A549 (cell line): ENCODE results near the gene FNIP1.

Source experiments
- CBX2 ChIP-seq: fragments of 200-600 bp; sonication (generic); IDR thresholded peaks from 2 replicates; pipeline ENCODE4 v1.6.1; 2016; ENCODE audit warnings: low read depth, mild to moderate bottlenecking, borderline replicate concordance
- TF ChIP-seq, protein P1 (sequence below): IDR thresholded peaks from 2 replicates; pipeline ENCODE4 v1.6.1; 2012

- TF ChIP-seq CBX2: no peak
- TF ChIP-seq, protein P1, sequence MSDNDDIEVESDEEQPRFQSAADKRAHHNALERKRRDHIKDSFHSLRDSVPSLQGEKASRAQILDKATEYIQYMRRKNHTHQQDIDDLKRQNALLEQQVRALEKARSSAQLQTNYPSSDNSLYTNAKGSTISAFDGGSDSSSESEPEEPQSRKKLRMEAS: no peak
Observed at GRCh38 chr5:131783874-131784273, 12.9 kb downstream of the FNIP1 start.
